Testis (tissue), 2 donors: ENCODE measurements around the gene WIPF3.

Source experiments
- CTCF ChIP-seq, 3 experiments: fragments of 450-650 bp in 2 of 3; fragments of 200-600 bp in 1 of 3; sonication (generic) in 1 of 3; IDR thresholded peaks; one replicate each; pipeline ENCODE4 v1.5.1; 2016 to 2019; ENCODE audit warnings: antibody characterized with exemption in 3 of 3, mild to moderate bottlenecking in 2 of 3, moderate library complexity in 1 of 3
- POLR2A ChIP-seq: fragments of 450-650 bp; IDR thresholded peaks from one replicate; pipeline ENCODE4 v1.6.1; 2017; ENCODE audit warnings: antibody characterized with exemption, mild to moderate bottlenecking, moderate library complexity

DNA sequence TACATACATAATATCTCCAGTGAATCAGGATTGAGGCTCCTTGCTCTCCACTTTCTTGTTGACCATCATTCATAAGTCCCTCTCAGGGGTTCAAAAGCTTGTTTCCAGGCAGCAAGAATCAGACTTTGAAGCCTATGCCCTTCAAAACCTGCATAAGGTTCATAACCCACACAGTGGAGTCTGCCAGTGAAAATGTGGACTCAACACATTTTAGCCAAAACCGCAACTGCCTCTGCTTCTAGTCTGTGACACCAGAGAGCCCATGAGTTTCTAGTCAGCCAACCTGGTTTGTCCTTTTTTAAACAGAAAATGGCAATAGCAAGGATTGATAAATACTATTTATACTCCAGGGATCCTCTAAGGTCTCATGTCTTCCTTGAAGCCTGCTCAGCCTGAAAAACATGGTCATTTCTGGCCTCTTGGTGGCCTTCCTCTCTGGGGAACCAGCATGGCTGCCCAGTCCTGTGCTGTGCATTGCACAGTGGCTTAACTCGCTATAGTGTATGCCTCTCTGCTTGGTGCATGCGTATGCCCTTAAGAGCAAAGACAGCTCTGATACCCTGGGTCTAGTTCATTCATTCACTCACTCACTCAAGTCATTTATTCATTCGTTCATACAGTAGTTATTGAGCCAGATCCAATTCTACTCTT lies 67.5 kb downstream of the WIPF3 start:
- TF ChIP-seq CTCF (IDR thresholded peaks at IDR 0.05) (no peak), POLR2A (no peak)
